T47D (cell line): ENCODE results near the gene LGALS7.
"Not testable (repeated sequence)": the region's sequence is repeated elsewhere in the genome, so short reads cannot be mapped to it uniquely, and the experiment has no call there.

ENCODE experiments used
- DNase-seq, 2 experiments: peaks; one replicate each; pipeline versions ENCODE4 v3.0.0 to v3.0.0-alpha.2; 2011 to 2012; ENCODE audit warnings: low read depth in 1 of 2, low spot score in 1 of 2
- JUND ChIP-seq: IDR thresholded peaks from 2 replicates; pipeline ENCODE4 v1.6.1; 2012; ENCODE audit warnings: low read depth
- in situ Hi-C: cut with HindIII; loops from 2 replicates; pipeline ENCODE4 v1.10.0; 2016; ENCODE audit warnings: low sequenced_read_pairs, low pct_unique_long_range_greater_than_20kb

The LGALS7 gene

DNA sequence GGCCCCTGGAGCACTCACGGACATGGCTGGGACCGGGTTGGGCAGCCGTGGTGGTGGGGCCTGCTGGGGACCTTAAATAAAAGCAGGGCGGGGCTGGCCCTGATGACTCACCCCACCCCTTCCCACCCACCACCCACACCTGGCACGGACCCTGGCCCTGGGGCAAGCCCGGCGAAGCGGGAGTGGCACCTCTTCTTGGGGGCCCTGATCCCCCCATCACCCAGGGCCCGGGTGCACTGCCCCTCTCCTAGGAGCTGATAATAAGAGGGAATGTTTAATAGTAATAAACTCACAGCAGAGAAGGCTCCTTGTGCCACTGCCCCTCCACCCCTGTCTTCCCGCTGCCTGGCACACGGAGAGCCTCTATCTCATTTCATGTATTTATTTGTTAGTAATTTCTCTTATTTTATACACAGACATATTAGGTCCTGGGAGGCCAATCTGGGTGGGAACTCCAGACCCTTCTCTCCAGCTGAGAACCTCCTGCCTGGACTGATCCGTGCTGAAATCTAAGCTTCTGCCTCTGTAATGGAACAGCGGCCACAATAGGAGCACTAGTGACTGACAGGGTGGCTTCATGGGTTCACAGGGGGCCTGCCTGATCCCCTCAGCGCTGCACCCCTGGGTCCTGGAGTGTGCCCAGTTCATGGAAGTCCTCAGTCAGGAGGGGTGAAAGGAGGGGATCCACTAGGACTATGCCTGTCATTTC, at the start of gene LGALS7:
LGALS7 (minus strand) TSS at position 49 of the 709 bp plus-strand sequence; CDS start at position 24, 25 bp downstream.
- TF ChIP-seq JUND: no peak
- in situ Hi-C loops: no loop called here
- no peak for DNase-seq

DNA sequence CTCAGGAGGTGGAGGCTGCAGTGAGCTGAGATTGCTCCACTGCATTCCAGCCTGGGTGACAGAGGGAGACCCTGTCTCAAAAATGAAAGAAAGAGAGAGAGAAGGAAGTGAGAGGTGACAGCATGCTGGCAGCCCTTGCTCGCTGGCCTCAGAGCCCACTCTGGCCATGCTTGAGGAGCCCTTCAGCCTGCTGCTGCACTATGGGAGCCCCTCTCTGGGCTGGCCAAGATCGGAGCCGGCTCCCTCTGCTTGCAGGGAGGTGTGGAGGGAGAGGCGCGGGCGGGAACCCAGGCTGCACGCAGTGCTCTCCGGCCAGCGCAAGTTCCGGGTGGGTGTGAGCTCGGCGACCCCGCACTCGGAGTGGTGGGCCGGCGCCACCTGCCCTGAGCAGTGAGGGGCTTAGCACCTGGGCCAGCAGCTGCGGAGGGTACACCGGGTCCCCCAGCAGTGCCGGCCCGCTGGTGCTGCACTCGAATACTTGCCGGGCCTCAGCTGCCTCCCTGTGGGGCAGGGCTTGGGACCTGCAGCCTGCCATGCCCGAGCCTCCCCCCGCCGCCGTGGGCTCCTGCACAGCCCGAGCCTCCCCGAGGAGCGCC, 48.0 kb upstream of the LGALS7 start:
- in situ Hi-C loops, DNase-seq: not testable (repeated sequence)

DNA sequence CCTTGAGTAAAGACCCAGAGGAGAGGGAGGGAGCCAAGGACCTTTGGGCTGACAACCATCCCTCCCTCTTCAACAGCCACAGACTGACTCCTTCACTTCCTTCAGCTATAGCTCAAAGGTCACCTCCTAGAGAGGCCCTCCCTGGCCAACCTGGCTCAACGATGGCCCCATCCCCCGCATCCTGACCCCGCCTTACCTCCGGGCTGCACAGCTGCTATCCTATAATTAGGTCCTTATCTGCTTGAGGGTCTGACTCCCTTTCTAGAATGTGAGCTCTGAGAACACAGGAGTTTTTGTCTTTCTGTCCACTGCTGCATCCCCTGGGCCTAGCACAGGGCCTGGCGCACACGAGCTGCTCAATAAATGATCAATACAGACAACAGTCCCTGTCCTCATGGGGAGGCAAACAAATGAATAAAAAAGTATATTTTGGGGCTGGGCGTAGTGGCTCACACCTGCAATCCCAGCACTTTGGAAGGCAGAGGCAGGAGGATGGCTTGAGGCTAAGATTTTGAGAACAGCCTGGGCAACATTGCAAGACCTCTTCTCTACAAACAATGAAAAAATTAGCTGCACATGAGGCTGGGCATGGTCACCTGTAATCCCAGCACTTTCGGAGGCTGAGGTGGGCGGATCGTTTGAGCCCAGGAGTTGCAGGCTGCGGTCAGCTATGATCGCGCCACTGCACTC, 46.1 kb upstream of the LGALS7 start:
- in situ Hi-C loops: no loop called here
- DNase-seq: no peak
- no peak for TF ChIP-seq JUND

DNA sequence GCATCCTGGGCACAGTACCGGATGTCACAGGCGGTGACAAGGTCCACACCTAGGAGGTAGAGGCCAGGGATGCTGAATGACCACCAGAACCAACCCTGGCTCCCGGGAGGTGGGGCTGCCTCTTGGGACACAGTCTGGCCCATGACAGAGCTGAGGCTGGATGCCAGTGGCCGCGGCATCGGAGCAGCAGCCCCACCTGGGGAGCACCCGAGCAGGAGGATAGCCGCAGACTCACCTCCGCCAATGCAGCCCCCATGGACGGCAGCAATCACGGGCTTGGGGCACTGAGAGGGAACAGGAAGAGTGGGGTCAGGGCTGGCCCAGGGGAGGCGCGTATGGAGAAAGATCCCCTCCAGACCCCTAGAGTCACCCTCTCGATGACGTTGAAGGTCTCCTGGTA, 43.8 kb upstream of the LGALS7 start:
- no peak for TF ChIP-seq JUND
- DNase-seq: no peak
- in situ Hi-C loops: no loop called here

DNA sequence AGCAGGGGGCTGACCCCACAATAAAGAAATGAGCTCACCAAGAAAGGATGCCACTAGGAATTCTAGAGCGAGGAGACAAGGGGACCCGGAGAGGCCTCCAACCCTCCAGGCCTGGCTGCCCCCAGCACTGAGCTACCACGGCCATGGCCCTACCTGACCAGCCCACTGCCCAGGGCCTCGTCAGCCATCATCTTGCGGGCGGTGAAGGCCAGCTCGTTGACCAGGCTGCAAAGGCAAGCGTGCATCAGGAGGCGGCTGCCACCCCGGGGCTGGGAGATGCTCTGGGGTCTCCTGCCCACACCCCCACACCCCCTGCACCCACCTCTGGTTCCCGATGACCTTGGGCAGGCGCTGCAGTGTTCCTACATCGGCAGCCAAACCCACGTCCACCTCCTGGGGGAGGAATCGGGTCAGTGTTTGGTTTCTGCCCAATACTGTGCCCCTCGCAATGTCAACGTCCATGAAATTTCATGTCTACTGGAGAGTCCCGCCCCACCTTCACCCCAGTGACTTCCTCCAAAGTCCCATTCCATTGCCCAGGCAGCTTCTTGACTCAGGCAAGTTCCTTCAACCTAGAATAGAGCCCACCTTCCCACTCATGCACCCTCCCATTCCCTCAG, 42.9 kb upstream of the LGALS7 start:
- no peak for TF ChIP-seq JUND
- no peak for DNase-seq
- in situ Hi-C loops: no loop called here

DNA sequence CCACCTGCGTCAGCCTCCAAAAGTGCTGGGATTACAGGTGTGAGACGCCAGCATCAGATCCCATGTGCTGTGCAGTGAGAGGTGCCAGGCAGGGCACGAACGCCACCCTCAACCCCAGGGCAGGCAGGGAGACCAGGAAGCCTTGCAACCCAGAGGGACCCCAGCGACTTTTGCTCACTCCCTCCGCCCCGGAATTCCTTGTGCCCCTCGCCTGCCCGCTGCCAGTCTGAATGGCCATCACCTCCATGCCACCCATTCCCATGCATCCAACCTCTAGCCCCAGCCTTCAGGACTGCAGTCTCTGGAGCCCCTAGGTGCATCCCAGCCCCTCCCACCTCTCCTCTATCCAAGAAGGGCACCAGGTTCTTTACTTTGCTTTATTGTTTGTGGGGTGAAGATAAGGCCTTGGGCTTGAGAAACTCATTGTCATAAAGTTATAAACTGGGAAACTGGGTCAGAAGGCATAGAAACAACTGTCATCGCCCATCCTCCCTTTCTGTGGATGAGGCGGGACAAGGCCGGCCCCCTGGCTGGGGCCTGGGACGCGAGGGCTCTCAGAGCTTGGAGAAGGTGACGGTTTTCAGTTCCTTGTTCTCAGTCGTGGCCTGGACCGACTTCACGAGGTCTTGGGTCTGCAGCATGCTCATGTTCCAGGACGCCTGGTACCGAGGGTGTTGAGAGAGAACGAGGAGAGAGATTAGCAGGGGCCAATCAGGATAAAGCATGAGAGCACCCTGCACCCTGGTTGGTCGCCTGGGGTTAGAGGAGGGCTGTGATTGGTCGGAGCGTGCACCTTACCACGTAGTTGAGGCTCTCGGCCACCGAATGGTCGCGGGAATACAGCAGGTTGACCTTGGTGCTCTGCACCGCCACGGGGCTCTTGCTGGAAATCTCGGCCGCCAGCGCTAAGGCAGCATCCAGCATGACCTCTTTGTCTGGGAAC, 42.0 kb upstream of the LGALS7 start:
- in situ Hi-C loops: no loop called here
- no peak for DNase-seq
- no peak for TF ChIP-seq JUND

DNA sequence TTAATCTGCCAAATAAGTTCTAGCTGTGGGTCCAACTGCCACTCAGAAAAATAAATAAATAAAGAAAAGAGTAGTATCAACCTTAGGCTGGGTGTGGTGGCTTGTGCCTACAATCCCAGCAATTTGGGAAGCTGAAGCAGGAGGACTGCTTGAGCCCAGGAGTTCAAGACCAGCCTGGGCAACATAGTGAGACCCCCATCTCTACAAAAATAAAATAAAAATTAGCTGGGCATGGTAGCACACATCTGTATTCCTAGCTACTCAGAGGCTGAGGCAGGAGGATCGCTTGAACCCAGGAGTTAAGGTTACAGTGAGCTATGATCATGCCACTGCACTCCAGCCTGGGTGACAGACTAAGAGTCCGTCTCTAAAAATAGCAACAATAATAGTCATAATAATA, 40.6 kb upstream of the LGALS7 start:
- in situ Hi-C loops: not testable (repeated sequence)

DNA sequence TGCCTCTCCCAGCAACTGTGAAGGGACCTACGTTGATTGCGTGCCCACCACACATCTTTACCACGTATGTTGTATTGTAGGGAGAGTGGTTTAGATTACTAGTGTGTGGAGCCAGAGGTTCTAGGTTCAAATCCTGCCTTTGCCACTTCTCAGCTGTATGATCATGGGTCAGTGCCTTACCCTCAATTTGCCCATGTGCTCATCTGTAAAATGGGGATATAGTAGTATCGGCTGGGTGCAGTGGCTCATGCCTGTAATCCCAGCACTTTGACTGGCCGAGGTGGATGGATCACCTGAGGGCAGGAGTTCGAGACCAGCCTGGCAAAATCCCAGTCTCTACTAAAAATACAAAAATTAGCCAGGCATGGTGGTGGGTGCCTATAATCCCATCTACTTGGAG, 40.0 kb upstream of the LGALS7 start:
- in situ Hi-C loops: no loop called here
- no peak for TF ChIP-seq JUND
- no peak for DNase-seq

More for the DNA sequence above, 40.6 kb upstream of the LGALS7 start:
- not testable (repeated sequence) for DNase-seq

DNA sequence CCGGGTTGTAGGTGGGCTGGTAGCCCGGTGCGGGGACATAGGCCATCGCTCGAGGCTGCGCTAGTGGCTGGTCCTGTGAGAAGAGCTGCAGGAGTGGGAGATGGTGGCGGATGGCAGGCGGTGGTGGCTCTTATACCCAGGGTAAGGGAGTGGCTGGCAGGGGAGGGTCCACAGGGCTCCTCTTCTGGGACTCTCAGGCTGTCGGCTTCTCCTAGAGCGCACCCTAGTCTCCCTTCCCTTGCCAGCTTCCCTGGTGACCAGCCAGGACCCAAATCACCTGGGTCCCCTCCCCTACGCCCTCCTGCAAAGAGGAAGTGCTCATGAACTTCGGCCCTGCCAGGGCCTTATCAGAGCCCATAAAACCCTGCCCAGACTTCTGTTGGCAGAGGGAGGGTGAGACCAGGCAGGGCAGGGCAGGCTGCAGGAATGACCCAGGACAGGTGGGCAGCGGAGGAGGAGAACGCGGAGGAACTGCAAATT, 39.6 kb upstream of the LGALS7 start, which contains the start of gene LGALS4:
LGALS4 (minus strand) TSS at position 105 of the 480 bp plus-strand sequence; CDS start at position 46, 59 bp downstream.
- DNase-seq: no peak
- in situ Hi-C loops: no loop called here
- no peak for TF ChIP-seq JUND

DNA sequence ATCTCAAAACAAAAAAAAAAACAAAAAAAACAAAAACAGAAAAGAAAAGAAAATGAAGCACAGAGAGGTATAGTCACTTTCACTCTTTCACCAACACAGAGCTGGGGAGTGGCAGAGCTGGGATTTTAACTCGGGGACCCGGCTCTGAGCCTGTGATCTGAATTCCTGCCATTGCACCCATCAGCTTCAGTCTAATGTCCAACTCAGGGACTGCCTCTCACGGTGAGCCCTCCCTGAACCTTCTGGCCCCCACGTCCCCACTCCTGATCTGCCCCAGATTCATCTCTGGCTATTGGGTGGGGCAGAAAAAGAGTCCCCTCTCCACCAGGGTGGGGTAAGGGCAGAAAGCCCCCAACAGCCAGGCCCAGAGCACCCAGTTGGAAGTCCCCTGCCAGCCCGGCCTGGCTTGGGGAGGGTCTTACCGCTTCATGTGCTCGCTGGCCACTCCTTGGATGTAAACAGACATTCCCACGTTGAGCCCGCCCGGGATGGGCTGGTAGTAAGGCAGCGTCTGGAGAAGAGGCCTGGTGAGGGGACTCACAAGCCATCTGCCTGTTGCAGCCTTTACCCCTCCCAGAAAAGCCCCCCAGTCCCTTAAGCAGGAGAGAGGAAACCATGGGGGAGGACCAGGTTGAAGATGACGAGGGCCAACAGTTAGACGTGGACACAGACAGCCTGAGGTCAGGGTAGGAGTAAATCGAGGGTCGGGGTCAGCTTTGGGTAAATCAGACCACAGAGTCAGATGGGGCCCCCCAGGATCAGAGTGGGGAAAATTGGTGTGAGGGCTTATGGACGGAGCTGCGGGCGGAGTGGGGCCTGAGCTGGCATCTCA, 38.9 kb upstream of the LGALS7 start:
- in situ Hi-C loops: no loop called here
- no peak for TF ChIP-seq JUND
- no peak for DNase-seq

DNA sequence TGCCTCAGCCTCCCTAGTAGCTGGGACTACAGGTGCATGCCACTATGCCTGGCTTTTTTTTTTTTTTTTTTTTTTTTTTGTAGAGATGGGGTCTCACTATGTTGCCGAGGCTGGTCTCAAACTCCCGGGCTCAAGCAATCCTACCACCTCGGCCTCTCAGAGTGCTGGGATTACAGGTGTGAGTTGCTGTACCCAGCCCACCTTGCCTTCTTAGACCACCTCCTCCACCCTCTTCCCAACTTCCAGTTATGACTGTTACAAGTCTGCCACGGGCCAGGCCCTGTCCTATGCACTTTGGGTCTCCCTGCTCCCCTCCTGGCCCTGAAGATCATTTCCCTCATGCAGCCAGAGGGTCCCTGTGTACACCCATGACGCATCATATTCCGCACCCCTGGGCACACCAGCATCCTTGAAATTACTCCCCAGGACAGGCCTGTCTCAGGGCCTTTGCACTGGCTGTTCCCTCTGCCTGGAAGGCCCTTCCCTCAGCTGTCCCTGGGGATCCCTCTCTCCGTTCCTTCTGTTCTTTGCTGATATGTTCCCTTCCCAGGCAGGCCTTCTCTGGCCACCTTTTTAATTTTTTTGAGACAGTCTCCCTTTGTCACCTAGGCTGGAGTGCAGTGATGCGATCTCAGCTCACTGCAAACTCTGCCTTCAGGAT, 36.4 kb upstream of the LGALS7 start:
- in situ Hi-C loops: no loop called here
- no peak for DNase-seq
- no peak for TF ChIP-seq JUND
